IMR-90 (cell line): ENCODE data around the gene PGPEP1. TPM values are rescaled to one million over a fixed set of nuclear protein-coding genes. Genes with fewer than 3 reads are reported as not detected.

ENCODE experiments used
- ATAC-seq: fragments of 200-7000 bp; cut with Tn5 transposase; 2 replicates; pipeline ENCODE4 v1.9.1; 2020; ENCODE audit warnings: low read depth, mild to moderate bottlenecking, moderate library complexity
- BruUV-seq: library from RNA; stranded (reverse); fragments of 400-500 nt; replicated peaks from 2 replicates; lab custom pipeline; 2021; lab: Mats Ljungman, UMichigan
- CTCF ChIA-PET: fragments of 300-600 bp; formaldehyde crosslinking; extraction: SDS; loops from one replicate; lab custom pipeline; 2021; ENCODE audit warnings: antibody characterized with exemption; lab: Yijun Ruan, JAX
- POLR2A ChIA-PET: fragments of 300-600 bp; sonication (Branson Sonifier 250); formaldehyde crosslinking; loops from one replicate; lab custom pipeline; 2022; ENCODE audit warnings: antibody characterized with exemption; ENCODE audit not compliant: unreplicated experiment; lab: Charles Lee
- DNase-seq: peaks from one replicate; pipeline ENCODE4 v3.0.0; 2013
- H2AFZ ChIP-seq: replicated peaks from 2 replicates; pipeline ENCODE3; 2013; ENCODE audit warnings: low read length, mild to moderate bottlenecking; ENCODE audit not compliant: poor library complexity
- H2AK5ac ChIP-seq: 2 replicates; pipeline ENCODE4 v1.6.1; 2013; ENCODE audit warnings: low read depth, low read length, inconsistent platforms
- H2AK9ac ChIP-seq: replicated peaks from 2 replicates; pipeline ENCODE3; 2013; ENCODE audit warnings: mild to moderate bottlenecking, low read depth, low read length, moderate library complexity; ENCODE audit not compliant: poor library complexity
- H2BK120ac ChIP-seq: 2 replicates; pipeline ENCODE4 v1.6.1; 2013; ENCODE audit warnings: low read depth, low read length, inconsistent platforms
- H2BK15ac ChIP-seq: 3 replicates; pipeline ENCODE4 v1.6.1; 2013; ENCODE audit warnings: low read depth, low read length, inconsistent platforms
- H2BK20ac ChIP-seq: 2 replicates; pipeline ENCODE4 v1.6.1; 2013; ENCODE audit warnings: low read depth, mild to moderate bottlenecking, inconsistent platforms, low read length, moderate library complexity
- H2BK5ac ChIP-seq: 2 replicates; pipeline ENCODE4 v1.6.1; 2013; ENCODE audit warnings: mild to moderate bottlenecking, low read depth, low read length, inconsistent platforms; ENCODE audit not compliant: poor library complexity, severe bottlenecking
- H3K14ac ChIP-seq: replicated peaks from 2 replicates; pipeline ENCODE4 v1.6.1; 2013; ENCODE audit warnings: low read depth, low read length, inconsistent platforms
- H3K18ac ChIP-seq: 2 replicates; pipeline ENCODE4 v1.6.1; 2013; ENCODE audit warnings: low read depth, low read length, control low read depth
- H3K23ac ChIP-seq: 2 replicates; pipeline ENCODE4 v1.6.1; 2013; ENCODE audit warnings: low read depth, low read length, inconsistent platforms
- H3K27ac ChIP-seq: 2 replicates; pipeline ENCODE4 v1.5.1; 2013; ENCODE audit warnings: mild to moderate bottlenecking, control low read depth, low read length; ENCODE audit not compliant: insufficient read depth
- H3K27me3 ChIP-seq: 2 replicates; pipeline ENCODE4 v1.6.1; 2013; ENCODE audit warnings: low read length; ENCODE audit not compliant: control insufficient read depth, insufficient read depth
- H3K36me3 ChIP-seq: 2 replicates; pipeline ENCODE4 v1.6.1; 2013; ENCODE audit warnings: low read length, mixed read lengths; ENCODE audit not compliant: control insufficient read depth, insufficient read depth
- H3K4ac ChIP-seq: 2 replicates; pipeline ENCODE4 v1.6.1; 2013; ENCODE audit warnings: low read depth, low read length, inconsistent platforms
- H3K4me1 ChIP-seq: 2 replicates; pipeline ENCODE4 v1.6.1; 2013; ENCODE audit warnings: low read length, mixed read lengths; ENCODE audit not compliant: control insufficient read depth, insufficient read depth
- H3K4me2 ChIP-seq: 2 replicates; pipeline ENCODE4 v1.6.1; 2013; ENCODE audit warnings: low read depth, mild to moderate bottlenecking, control low read depth, low read length, moderate library complexity
- H3K4me3 ChIP-seq: 2 replicates; pipeline ENCODE4 v1.5.1; 2013; ENCODE audit warnings: low read depth, mild to moderate bottlenecking, control low read depth, low read length, moderate library complexity; ENCODE audit not compliant: insufficient read depth
- H3K56ac ChIP-seq: 2 replicates; pipeline ENCODE4 v1.6.1; 2013; ENCODE audit warnings: low read length, inconsistent platforms; ENCODE audit not compliant: insufficient read depth; ENCODE audit errors: extremely low read depth
- H3K79me1 ChIP-seq, 2 experiments: 2 replicates each; pipeline ENCODE4 v1.6.1; 2013; ENCODE audit warnings: low read length in 2 of 2, inconsistent platforms in 1 of 2, low read depth in 1 of 2
- H3K9ac ChIP-seq: 2 replicates; pipeline ENCODE4 v1.6.1; 2013; ENCODE audit warnings: low read depth, low read length, control low read depth
- H3K9me1 ChIP-seq: 2 replicates; pipeline ENCODE4 v1.6.1; 2013; ENCODE audit warnings: low read length, inconsistent platforms; ENCODE audit not compliant: insufficient read depth
- H3K9me3 ChIP-seq: 2 replicates; pipeline ENCODE4 v1.6.1; 2013; ENCODE audit warnings: low read length; ENCODE audit not compliant: control insufficient read depth, insufficient read depth
- H4K20me1 ChIP-seq: 2 replicates; pipeline ENCODE4 v1.6.1; 2013; ENCODE audit warnings: low read length, inconsistent platforms; ENCODE audit not compliant: insufficient read depth
- H4K5ac ChIP-seq: 2 replicates; pipeline ENCODE4 v1.6.1; 2013; ENCODE audit warnings: mild to moderate bottlenecking, low read depth, low read length, control low read depth
- H4K8ac ChIP-seq, 2 experiments: 2 replicates each; pipeline ENCODE4 v1.6.1; 2013; ENCODE audit warnings: low read depth in 2 of 2, low read length in 2 of 2, control low read depth in 1 of 2, inconsistent platforms in 1 of 2
- H4K91ac ChIP-seq: 2 replicates; pipeline ENCODE4 v1.6.1; 2013; ENCODE audit warnings: low read depth, low read length, inconsistent platforms; ENCODE audit not compliant: insufficient read depth
- BHLHE40 ChIP-seq: fragments of 150-350 bp; IDR thresholded peaks from 2 replicates; pipeline ENCODE4 v1.6.1; 2016; ENCODE audit warnings: mild to moderate bottlenecking, low read depth, low read length
- MAFK ChIP-seq: IDR thresholded peaks from 2 replicates; pipeline ENCODE4 v1.6.1; 2012; ENCODE audit warnings: low read depth, low read length, improper control_type of control experiment
- MAZ ChIP-seq: IDR thresholded peaks from 2 replicates; pipeline ENCODE4 v1.6.1; 2012; ENCODE audit warnings: low read depth, mild to moderate bottlenecking, low read length, improper control_type of control experiment, moderate library complexity, borderline replicate concordance
- WGBS, 2 experiments: methylation state at CpG; one replicate each; pipeline versions ENCODE4 v1.1.5 to v1.1.7; 2013; ENCODE audit warnings: missing lambda C conversion rate in 2 of 2; ENCODE audit not compliant: insufficient read length in 1 of 2; ENCODE audit errors: extremely low coverage in 2 of 2; 5-methylcytosine and 5-hydroxymethylcytosine counted together
- dilution Hi-C: fragments of 300-500 bp; cut with HindIII; formaldehyde crosslinking; loops from one replicate; pipeline ENCODE4 v1.14.3; 2018; ENCODE audit warnings: low sequenced_read_pairs; ENCODE audit not compliant: unreplicated experiment
- in situ Hi-C: fragments of 300-500 bp; cut with MboI; formaldehyde crosslinking; loops from 3 replicates; pipeline ENCODE4 v1.14.3; 2019; ENCODE audit warnings: low sequenced_read_pairs, inconsistent platforms, mixed read lengths
- intact Hi-C: fragments of 100-400 bp; cut with micrococcal nuclease; formaldehyde crosslinking; loops from 2 replicates; pipeline ENCODE4 v1.10.0; 2022
- polyA plus RNA-seq, 3 experiments: library from polyadenylated mRNA; depleted of rRNA; stranded (reverse); fragments of >200 nt; gene quantifications; 2 replicates each; pipeline ENCODE4 v1.2.3, GENCODE V29; 2012; ENCODE audit warnings: low replicate concordance in 1 of 3
- total RNA-seq: library from RNA; depleted of rRNA; stranded (reverse); fragments of >200 nt; gene quantifications from 2 replicates; pipeline ENCODE4 v1.2.3, GENCODE V29; 2012
- TF ChIP-seq, protein P1 (sequence below): conservative IDR thresholded peaks from 2 replicates; pipeline ENCODE4 v1.5.1; 2012; ENCODE audit warnings: mild to moderate bottlenecking, low read depth, low read length, improper control_type of control experiment

Gene PGPEP1
- total and polyA plus RNA-seq, 2 of the 4 experiments (the other 2 are of a cell fraction): 11.8 to 14.3 TPM

DNA sequence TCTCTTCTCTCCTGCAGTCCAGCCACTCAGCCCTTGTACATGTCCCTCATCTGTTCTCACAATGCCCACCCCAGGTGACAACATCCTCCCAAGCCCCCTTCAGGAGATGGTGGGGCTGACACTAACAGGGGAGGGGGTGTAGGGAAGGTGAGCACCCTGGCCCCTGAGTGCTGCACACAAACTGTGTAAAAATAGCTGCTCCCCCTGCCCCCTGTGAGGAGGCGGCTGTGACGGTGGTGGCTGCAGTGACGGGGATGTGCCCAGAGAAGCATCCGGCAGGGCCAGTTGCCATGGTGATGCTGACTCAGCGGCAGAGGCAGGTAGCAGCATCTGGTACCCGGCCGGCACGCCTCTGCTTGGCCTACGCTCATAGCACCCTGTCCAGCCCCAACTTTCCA is 45.9 kb upstream of the PGPEP1 start:
- dilution Hi-C loops: no loop called here
- no peak overlapping the region for H3K27ac ChIP-seq
- POLR2A ChIA-PET: no interaction called here

More for the DNA sequence above, 45.9 kb upstream of the PGPEP1 start:
- ATAC-seq (no peak), DNase-seq (no peak)
- Histone ChIP-seq H3K18ac (no peak overlapping the region), H3K14ac (no peak overlapping the region), H4K20me1 (no peaks in the 10 kb centered on the region), H2BK15ac (no peak overlapping the region; the same call in 2 of the 3 replicates), H3K23ac (no peak overlapping the region), H3K27me3 (no peaks in the 10 kb centered on the region), H3K9me1 (0 out of 2 replicates have a peak, but pooled peaks cover 9% of the 10 kb centered on the region), H3K9ac (no peak overlapping the region), H4K8ac (no peak overlapping the region), H3K4me2 (no peak overlapping the region), H2BK5ac (no peak overlapping the region), H4K91ac (no peak overlapping the region), H3K36me3 (no peaks in the 10 kb centered on the region), H2BK120ac (no peak overlapping the region), H3K79me1 (peaks cover 0 to 4% of the 10 kb centered on the region in 2 experiments; a peak in 1 of 4 replicates), H2AFZ (no peak overlapping the region), H2AK5ac (peak overlapping the region; percentile 70; the same call in 1 of the 2 replicates), H4K5ac (no peak overlapping the region), H3K56ac (no peak overlapping the region), H2AK9ac (peak overlapping the region; percentile 84), H3K4me1 (peaks cover 28% of the 10 kb centered on the region), H2BK20ac (no peak overlapping the region), H3K4me3 (no peak overlapping the region), H3K9me3 (no peaks in the 10 kb centered on the region), H3K4ac (peak overlapping the region; percentile 35)
- CTCF ChIA-PET: interaction anchor here (3.0 kb wide), 1 partner anchor 15 kb away, joined by 23 read pairs; no protein-coding TSS in a partner anchor
- 92% methylated on average over 4 of the region's 9 CpGs; no CpG with 5 or more reads in 1 of the 2 experiments for WGBS, 2 experiments
- in situ Hi-C loops (no loop called here), intact Hi-C loops (no loop called here)
- no TSS peak for BruUV-seq
- TF ChIP-seq MAFK: 0 out of 2 replicates have a peak, but pooled peaks have one; percentile 42
- no peak for TF ChIP-seq MAZ
- no peak for TF ChIP-seq BHLHE40
- TF ChIP-seq, protein P1, sequence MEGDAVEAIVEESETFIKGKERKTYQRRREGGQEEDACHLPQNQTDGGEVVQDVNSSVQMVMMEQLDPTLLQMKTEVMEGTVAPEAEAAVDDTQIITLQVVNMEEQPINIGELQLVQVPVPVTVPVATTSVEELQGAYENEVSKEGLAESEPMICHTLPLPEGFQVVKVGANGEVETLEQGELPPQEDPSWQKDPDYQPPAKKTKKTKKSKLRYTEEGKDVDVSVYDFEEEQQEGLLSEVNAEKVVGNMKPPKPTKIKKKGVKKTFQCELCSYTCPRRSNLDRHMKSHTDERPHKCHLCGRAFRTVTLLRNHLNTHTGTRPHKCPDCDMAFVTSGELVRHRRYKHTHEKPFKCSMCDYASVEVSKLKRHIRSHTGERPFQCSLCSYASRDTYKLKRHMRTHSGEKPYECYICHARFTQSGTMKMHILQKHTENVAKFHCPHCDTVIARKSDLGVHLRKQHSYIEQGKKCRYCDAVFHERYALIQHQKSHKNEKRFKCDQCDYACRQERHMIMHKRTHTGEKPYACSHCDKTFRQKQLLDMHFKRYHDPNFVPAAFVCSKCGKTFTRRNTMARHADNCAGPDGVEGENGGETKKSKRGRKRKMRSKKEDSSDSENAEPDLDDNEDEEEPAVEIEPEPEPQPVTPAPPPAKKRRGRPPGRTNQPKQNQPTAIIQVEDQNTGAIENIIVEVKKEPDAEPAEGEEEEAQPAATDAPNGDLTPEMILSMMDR: no peak
